ENCODE measurements around the gene MRPL41.
"Not testable (repeated sequence)": the region's sequence is repeated elsewhere in the genome, so short reads cannot be mapped to it uniquely, and the experiment has no call there.

MRPL41 gene

DNA sequence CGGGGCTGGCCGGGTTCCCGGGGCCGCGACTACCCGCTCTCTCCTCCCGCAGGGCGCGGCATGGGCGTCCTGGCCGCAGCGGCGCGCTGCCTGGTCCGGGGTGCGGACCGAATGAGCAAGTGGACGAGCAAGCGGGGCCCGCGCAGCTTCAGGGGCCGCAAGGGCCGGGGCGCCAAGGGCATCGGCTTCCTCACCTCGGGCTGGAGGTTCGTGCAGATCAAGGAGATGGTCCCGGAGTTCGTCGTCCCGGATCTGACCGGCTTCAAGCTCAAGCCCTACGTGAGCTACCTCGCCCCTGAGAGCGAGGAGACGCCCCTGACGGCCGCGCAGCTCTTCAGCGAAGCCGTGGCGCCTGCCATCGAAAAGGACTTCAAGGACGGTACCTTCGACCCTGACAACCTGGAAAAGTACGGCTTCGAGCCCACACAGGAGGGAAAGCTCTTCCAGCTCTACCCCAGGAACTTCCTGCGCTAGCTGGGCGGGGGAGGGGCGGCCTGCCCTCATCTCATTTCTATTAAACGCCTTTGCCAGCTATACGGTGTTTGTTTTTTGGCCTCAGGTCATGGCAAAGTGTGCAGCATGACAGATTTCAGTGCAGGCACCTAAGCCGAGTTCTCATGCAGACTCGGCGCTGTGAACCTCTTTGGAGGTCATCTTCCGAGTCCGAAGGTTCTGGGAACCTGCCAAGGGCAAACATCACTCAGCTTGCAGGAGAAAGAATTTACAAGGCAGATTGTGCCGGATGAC is 516 bp downstream of the MRPL41 start:
- no peak for TF ChIP-seq CTCF (IDR thresholded peaks at IDR 0.05)
- DNase-seq (ENCODE audit: low spot score) = no peak
- H3K27ac ChIP-seq = peak overlapping the region; percentile 54 to 92
- H3K4me3 ChIP-seq = peak overlapping the region; percentile 92

- H3K4me3 ChIP-seq; H3K27ac ChIP-seq; DNase-seq (ENCODE audit: low spot score): not testable (repeated sequence)
Observed at GRCh38 chr9:137553654-137554053, 2.0 kb downstream of the MRPL41 start.

DNA sequence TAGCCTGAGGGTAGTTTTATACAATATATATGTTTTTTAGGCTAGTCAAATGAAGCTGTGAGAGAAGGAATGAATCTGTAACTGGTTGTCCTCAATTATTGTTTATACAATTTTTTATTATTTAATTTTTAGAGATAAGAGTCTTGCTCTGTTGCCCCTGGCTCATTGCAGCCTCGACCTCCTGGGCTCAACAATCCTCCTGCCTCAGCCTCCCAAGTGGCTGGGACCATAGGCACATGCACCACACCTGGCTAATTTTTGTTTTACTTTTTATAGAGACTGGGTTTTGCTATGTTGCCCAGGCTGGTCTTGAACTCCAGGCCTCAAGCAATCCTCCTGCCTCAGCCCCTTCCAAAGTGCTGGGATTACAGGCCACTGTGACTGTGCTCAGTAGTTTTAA is 2.7 kb downstream of the MRPL41 start:
- no peak for DNase-seq (ENCODE audit: low spot score)
- no peak for TF ChIP-seq CTCF (IDR thresholded peaks at IDR 0.05)
- no peak overlapping the region for H3K27ac ChIP-seq
- no peak overlapping the region for H3K4me3 ChIP-seq

DNA sequence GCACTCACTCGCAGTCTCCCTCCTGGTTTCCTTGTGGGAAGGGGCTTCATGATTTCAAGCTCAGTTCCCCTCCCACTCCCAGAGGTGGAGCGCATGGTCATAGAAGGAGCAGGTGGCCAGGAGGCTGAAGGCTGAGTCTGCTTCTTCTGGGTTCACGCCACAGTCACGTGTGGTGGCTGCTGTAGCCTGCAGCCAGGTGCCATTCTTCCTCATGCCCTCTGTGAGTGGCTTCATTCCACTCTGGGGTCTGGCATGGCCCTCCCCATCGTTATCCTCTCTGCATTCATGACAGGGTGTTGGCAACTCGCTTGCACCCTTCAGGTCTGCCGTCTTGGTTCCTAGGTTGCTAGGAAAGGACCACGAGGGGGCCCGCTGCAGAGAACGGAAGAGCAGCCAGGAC is 3.5 kb downstream of the MRPL41 start:
- DNase-seq (ENCODE audit: low spot score) = no peak
- H3K27ac ChIP-seq = no peak overlapping the region
- H3K4me3 ChIP-seq = no peak overlapping the region
- TF ChIP-seq CTCF (IDR thresholded peaks at IDR 0.05) = no peak

DNA sequence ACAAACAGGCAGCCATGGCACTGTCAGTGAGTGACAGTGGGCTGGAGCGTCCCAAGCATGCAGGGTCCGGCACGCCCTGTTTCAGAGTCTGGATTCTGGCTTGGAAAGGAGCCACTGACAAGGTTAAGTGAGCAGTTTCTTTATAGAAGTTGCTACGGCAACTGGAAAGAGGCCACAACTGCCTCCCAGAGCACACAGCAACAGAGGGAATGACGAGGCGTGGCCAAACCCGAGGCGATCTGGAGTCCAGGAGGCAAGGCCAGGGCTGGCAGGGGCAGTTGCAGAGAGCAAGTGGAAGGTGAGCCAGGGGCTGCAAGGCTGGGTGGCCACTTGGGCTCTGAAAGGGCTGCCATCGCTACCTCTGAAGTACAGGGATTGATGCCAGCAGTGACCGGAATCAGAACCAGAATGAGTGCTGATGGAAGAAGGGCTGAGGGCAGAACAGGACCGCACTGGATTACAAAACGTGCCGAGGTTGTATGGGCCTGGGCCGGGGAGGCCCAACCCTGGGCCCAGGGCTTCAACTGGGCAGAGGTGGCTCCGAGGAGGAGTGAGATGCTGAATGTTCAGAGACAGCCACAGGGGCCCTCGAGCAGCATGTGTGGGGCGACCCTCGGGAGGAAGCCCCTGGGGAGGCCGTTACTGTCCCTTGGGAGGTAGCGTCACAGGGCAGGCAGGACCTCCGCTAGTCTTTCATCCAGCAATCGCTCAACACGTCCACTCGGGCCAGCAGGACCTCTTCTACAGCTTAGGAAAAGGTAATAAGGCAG is 4.6 kb downstream of the MRPL41 start:
- no peak overlapping the region for H3K4me3 ChIP-seq
- TF ChIP-seq CTCF (IDR thresholded peaks at IDR 0.05) = no peak
- H3K27ac ChIP-seq = no peak overlapping the region
- no peak for DNase-seq (ENCODE audit: low spot score)

DNA sequence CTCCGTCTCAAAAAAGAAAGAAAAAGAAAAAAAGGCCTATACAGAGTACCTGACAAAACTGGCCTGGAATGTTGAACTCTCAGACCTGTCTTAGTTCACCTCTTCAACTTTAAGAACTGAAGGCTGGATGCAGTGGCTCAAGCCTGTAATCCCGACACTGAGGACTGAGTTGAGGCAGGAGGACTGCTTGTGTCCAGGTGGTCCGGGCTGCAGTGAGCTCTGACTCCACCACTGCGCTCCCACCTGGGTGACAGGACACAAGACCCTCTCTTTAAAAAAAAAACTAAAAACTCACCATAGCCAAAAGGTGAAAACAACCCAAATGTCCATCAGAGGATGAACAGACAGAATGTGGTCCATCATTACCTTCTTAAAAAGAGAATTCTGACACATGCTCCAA is 6.4 kb downstream of the MRPL41 start:
- TF ChIP-seq CTCF (IDR thresholded peaks at IDR 0.05) = no peak
- no peak overlapping the region for H3K4me3 ChIP-seq
- DNase-seq (ENCODE audit: low spot score) = no peak
- no peak overlapping the region for H3K27ac ChIP-seq

DNA sequence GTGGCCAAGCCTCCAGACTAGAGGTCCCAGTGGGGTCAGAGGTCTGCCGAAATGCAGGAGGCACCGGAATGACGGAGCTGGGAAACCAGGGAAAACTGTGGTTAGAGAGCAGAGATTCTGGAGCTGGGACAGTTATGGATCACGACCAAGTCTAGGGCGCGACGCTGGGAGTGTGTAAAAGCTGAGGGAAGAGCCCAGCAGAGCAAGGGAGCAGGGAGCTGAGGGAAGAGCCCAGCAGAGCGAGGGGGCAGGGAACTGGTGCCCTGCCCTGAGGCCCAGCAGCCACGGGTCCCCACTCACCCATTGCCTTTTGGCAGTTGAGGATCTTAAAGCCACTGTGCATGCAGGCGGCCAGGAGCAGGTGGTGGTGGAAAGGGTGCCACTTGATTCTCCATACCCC is 12.5 kb downstream of the MRPL41 start:
- no peak overlapping the region for H3K27ac ChIP-seq
- TF ChIP-seq CTCF (IDR thresholded peaks at IDR 0.05) = no peak
- DNase-seq (ENCODE audit: low spot score) = no peak
- H3K4me3 ChIP-seq = no peak overlapping the region
